Parathyroid adenoma (tissue), 2 donors: ENCODE data around the gene AKIRIN2.
"Not testable (repeated sequence)": the region's sequence is repeated elsewhere in the genome, so short reads cannot be mapped to it uniquely, and the experiment has no call there.

Source experiments
- H2AFZ ChIP-seq: fragments of 300-600 bp; sonication (generic); one replicate; pipeline ENCODE4 v1.7.0; 2017; ENCODE audit warnings: antibody characterized with exemption, mild to moderate bottlenecking
- H3K27ac ChIP-seq: fragments of 300-600 bp; sonication (generic); one replicate; pipeline ENCODE4 v1.7.0; 2017
- H3K27me3 ChIP-seq: fragments of 300-600 bp; sonication (generic); one replicate; pipeline ENCODE4 v1.7.0; 2017; ENCODE audit warnings: low read length; ENCODE audit not compliant: control insufficient read depth, insufficient read depth
- H3K36me3 ChIP-seq: fragments of 300-600 bp; sonication (generic); one replicate; pipeline ENCODE4 v1.7.0; 2017; ENCODE audit warnings: low read length; ENCODE audit not compliant: control insufficient read depth, insufficient read depth
- H3K4me1 ChIP-seq: fragments of 300-600 bp; sonication (generic); one replicate; pipeline ENCODE4 v1.7.0; 2017; ENCODE audit warnings: control low read depth
- H3K4me2 ChIP-seq: fragments of 300-600 bp; sonication (generic); one replicate; pipeline ENCODE4 v1.7.0; 2017; ENCODE audit warnings: low read length
- H3K4me3 ChIP-seq: fragments of 300-600 bp; sonication (generic); one replicate; pipeline ENCODE4 v1.7.0; 2017; ENCODE audit warnings: low read depth, low read length
- H3K79me2 ChIP-seq: fragments of 300-600 bp; sonication (generic); one replicate; pipeline ENCODE4 v1.7.0; 2017; ENCODE audit warnings: control low read depth
- H3K9ac ChIP-seq: fragments of 300-600 bp; sonication (generic); one replicate; pipeline ENCODE4 v1.7.0; 2017; ENCODE audit warnings: mild to moderate bottlenecking
- H3K9me3 ChIP-seq: fragments of 300-600 bp; sonication (generic); one replicate; pipeline ENCODE4 v1.7.0; 2017; ENCODE audit warnings: low read length; ENCODE audit not compliant: control insufficient read depth
- CTCF ChIP-seq: fragments of 300-600 bp; sonication (generic); IDR thresholded peaks from one replicate; pipeline ENCODE4 v1.7.0; 2017; ENCODE audit warnings: antibody characterized with exemption, mild to moderate bottlenecking
- donor health status: primary hyperparathyroidism.

AKIRIN2 gene

GRCh38 chr6:87700397-87701343 lies 1.4 kb downstream of the AKIRIN2 start:
- Histone ChIP-seq H3K9me3 (no peaks in the 10 kb centered on the region), H3K4me3 (peak overlapping the region; percentile 72), H3K27ac (peak overlapping the region; percentile 90), H2AFZ (peak overlapping the region; percentile 91), H3K36me3 (no peaks in the 10 kb centered on the region), H3K27me3 (no peaks in the 10 kb centered on the region), H3K4me1 (peaks cover 5% of the 10 kb centered on the region), H3K79me2 (peaks cover 28% of the 10 kb centered on the region), H3K4me2 (peak overlapping the region; percentile 84), H3K9ac (peak overlapping the region; percentile 88)
- no peak for TF ChIP-seq CTCF

GRCh38 chr6:87699576-87699975 lies 2.5 kb downstream of the AKIRIN2 start:
- peaks cover 5% of the 10 kb centered on the region for H3K4me1 ChIP-seq
- no peaks in the 10 kb centered on the region for H3K27me3 ChIP-seq
- no peak overlapping the region for H3K9ac ChIP-seq
- no peaks in the 10 kb centered on the region for H3K9me3 ChIP-seq
- TF ChIP-seq CTCF: no peak
- H3K36me3 ChIP-seq: no peaks in the 10 kb centered on the region
- H2AFZ ChIP-seq: no peak overlapping the region
- H3K4me2 ChIP-seq: peak overlapping the region; percentile 84
- H3K4me3 ChIP-seq: peak overlapping the region; percentile 72
- peaks cover 28% of the 10 kb centered on the region for H3K79me2 ChIP-seq
- H3K27ac ChIP-seq: no peak overlapping the region

GRCh38 chr6:87698547-87699006 lies 3.5 kb downstream of the AKIRIN2 start:
- Histone ChIP-seq H3K9ac (no peak overlapping the region), H3K36me3 (no peaks in the 10 kb centered on the region)

GRCh38 chr6:87697581-87698546 lies 4.2 kb downstream of the AKIRIN2 start:
- Histone ChIP-seq H3K9ac (no peak overlapping the region), H3K27ac (no peak overlapping the region), H3K4me3 (peak overlapping the region; percentile 72)

More at GRCh38 chr6:87698547-87699006, 3.5 kb downstream of the AKIRIN2 start:
- no peak overlapping the region for H3K27ac ChIP-seq
- H2AFZ ChIP-seq: no peak overlapping the region
- H3K4me2 ChIP-seq: peak overlapping the region; percentile 84
- H3K79me2 ChIP-seq: peaks cover 28% of the 10 kb centered on the region
- peaks cover 5% of the 10 kb centered on the region for H3K4me1 ChIP-seq
- no peak for TF ChIP-seq CTCF
- no peaks in the 10 kb centered on the region for H3K27me3 ChIP-seq
- H3K4me3 ChIP-seq: peak overlapping the region; percentile 72
- no peaks in the 10 kb centered on the region for H3K9me3 ChIP-seq

GRCh38 chr6:87696817-87697216 lies 5.2 kb downstream of the AKIRIN2 start:
- H3K9me3 ChIP-seq, H3K4me1 ChIP-seq, H3K4me3 ChIP-seq, H3K36me3 ChIP-seq, H3K9ac ChIP-seq, H2AFZ ChIP-seq, H3K27me3 ChIP-seq, H3K27ac ChIP-seq, H3K4me2 ChIP-seq: not testable (repeated sequence)
- H3K79me2 ChIP-seq: peaks cover 38% of the 10 kb centered on the region

More at GRCh38 chr6:87697581-87698546, 4.2 kb downstream of the AKIRIN2 start:
- H3K36me3 ChIP-seq: no peaks in the 10 kb centered on the region
- no peaks in the 10 kb centered on the region for H3K9me3 ChIP-seq
- no peak overlapping the region for H2AFZ ChIP-seq
- peak overlapping the region; percentile 84 for H3K4me2 ChIP-seq
- peaks cover 33% of the 10 kb centered on the region for H3K79me2 ChIP-seq
- H3K4me1 ChIP-seq: peaks cover 5% of the 10 kb centered on the region
- TF ChIP-seq CTCF: no peak
- no peaks in the 10 kb centered on the region for H3K27me3 ChIP-seq
